Mesothelial cell of epicardium (in vitro differentiated cells): ENCODE measurements around the gene APOBEC3A. TPM values are rescaled to one million over a fixed set of nuclear protein-coding genes. Genes with fewer than 3 reads are reported as not detected.
"Not testable (repeated sequence)": the region's sequence is repeated elsewhere in the genome, so short reads cannot be mapped to it uniquely, and the experiment has no call there.

Experiments
- DNase-seq, 2 experiments: peaks; one replicate each; pipeline ENCODE4 v3.0.0; 2021; ENCODE audit warnings: low spot score in 2 of 2; ENCODE audit not compliant: unreplicated experiment in 2 of 2
- H3K27ac Mint-ChIP-seq: 2 replicates; pipeline ENCODE4 v1.8.0; 2021; ENCODE audit warnings: mixed read lengths
- H3K27me3 Mint-ChIP-seq: 2 replicates; pipeline ENCODE4 v1.8.0; 2021; ENCODE audit warnings: low read depth, mixed read lengths
- H3K36me3 Mint-ChIP-seq: 2 replicates; pipeline ENCODE4 v1.8.0; 2021; ENCODE audit warnings: mixed read lengths
- H3K4me1 Mint-ChIP-seq: 2 replicates; pipeline ENCODE4 v1.8.0; 2021; ENCODE audit warnings: mixed read lengths
- H3K4me3 Mint-ChIP-seq: 2 replicates; pipeline ENCODE4 v1.8.0; 2021; ENCODE audit warnings: mild to moderate bottlenecking, moderate library complexity, mixed read lengths
- H3K9me3 Mint-ChIP-seq: 2 replicates; pipeline ENCODE4 v1.8.0; 2021; ENCODE audit warnings: mixed read lengths
- total RNA-seq: library from RNA; stranded (reverse); gene quantifications from 3 replicates; pipeline ENCODE4 v1.2.1, GENCODE V29; 2021
- TF ChIP-seq, protein P1 (sequence below): fragments of 200-600 bp; sonication (generic); IDR thresholded peaks from one replicate; pipeline ENCODE4 v1.5.0; 2021; ENCODE audit warnings: antibody characterized with exemption; ENCODE audit not compliant: unreplicated experiment

Gene APOBEC3A
- total RNA-seq, 1 donor from 2014 or later, result not detected

DNA sequence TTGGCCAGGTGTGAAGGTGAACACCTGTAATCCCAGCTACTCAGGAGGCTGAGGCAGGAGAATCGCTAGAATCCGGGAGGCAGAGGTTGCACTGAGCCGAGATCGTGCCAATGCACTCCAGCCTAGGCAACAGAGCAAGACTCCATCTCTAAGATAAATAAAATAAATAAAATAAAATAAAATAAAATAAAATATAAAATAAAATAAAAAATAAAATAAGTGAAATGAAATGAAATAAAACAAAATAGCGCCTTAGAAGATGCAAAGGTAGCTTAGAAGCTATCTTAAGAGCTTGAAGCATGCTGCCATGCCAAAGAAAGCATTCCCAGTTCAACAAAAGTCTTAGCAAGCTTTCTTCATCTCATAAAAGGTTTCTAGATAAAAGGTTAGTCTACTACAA lies 49.8 kb downstream of the APOBEC3A start:
- Mint-ChIP-seq H3K9me3 (peaks cover 3% of the 10 kb centered on the region), H3K27me3 (no peaks in the 10 kb centered on the region), H3K4me1 (peaks cover 17% of the 10 kb centered on the region), H3K4me3 (no peak overlapping the region), H3K27ac (no peak overlapping the region), H3K36me3 (no peaks in the 10 kb centered on the region)
- TF ChIP-seq, protein P1, sequence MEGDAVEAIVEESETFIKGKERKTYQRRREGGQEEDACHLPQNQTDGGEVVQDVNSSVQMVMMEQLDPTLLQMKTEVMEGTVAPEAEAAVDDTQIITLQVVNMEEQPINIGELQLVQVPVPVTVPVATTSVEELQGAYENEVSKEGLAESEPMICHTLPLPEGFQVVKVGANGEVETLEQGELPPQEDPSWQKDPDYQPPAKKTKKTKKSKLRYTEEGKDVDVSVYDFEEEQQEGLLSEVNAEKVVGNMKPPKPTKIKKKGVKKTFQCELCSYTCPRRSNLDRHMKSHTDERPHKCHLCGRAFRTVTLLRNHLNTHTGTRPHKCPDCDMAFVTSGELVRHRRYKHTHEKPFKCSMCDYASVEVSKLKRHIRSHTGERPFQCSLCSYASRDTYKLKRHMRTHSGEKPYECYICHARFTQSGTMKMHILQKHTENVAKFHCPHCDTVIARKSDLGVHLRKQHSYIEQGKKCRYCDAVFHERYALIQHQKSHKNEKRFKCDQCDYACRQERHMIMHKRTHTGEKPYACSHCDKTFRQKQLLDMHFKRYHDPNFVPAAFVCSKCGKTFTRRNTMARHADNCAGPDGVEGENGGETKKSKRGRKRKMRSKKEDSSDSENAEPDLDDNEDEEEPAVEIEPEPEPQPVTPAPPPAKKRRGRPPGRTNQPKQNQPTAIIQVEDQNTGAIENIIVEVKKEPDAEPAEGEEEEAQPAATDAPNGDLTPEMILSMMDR, result no peak
- no peak for DNase-seq

DNA sequence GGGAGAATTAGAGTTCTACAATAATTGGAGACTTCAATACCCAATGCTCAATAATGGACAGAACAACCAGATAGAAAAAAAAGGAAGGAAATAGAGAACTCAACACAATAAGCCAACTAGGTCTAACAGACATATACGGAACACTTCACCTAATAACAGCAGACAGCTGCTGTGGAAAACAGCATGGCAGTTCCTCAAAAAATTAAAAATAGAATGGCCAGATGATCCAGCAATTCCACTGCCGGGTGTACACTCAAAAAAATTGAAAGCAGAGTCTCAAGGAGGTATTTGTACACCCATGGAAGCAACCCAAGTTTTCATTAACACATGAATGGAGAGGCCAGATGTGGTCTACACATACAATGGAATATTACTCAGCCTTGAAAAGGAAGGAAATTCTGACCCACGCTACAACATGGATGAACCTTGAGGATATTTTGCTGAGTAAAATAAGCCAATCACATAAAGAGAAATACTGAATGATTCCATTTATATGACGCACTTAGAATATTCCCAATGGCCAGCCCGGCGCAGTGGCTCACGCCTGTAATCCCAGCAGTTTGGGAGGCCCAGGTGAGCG lies 51.0 kb downstream of the APOBEC3A start:
- H3K4me1 Mint-ChIP-seq, result peaks cover 23% of the 10 kb centered on the region
- not testable (repeated sequence) for H3K27ac Mint-ChIP-seq, DNase-seq, H3K27me3 Mint-ChIP-seq, H3K4me3 Mint-ChIP-seq, H3K9me3 Mint-ChIP-seq, H3K36me3 Mint-ChIP-seq

DNA sequence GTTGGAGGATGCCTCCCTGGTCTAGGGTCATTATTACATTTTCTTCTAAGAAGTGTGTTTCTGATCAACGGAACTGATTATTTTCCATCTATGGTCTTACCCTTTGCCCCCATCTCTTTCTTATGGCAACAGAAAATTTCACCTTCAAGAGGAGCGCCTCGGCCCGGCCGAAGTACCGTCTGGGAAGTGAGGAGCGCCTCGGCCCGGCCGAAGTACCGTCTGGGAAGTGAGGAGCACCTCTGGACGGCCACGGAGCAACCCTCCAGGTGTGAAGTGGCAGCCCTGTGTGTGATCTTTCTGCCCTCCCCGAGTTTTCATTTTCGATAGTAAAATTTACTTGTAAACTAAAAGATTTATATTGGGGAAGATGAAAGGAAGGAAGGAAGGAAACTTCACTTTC lies 53.5 kb downstream of the APOBEC3A start:
- no peak for DNase-seq
- H3K27ac Mint-ChIP-seq, result no peak overlapping the region
- no peak overlapping the region for H3K4me3 Mint-ChIP-seq
- no peaks in the 10 kb centered on the region for H3K27me3 Mint-ChIP-seq
- H3K9me3 Mint-ChIP-seq, result peaks cover 3% of the 10 kb centered on the region
- TF ChIP-seq, protein P1, result no peak
- no peaks in the 10 kb centered on the region for H3K36me3 Mint-ChIP-seq
- peaks cover 40% of the 10 kb centered on the region for H3K4me1 Mint-ChIP-seq

Other genes starting within 250 kb of the APOBEC3A start
- 59.8 to 63.0 TPM (median 61.2 TPM) in 3 replicates for gene SUN2, start 201.6 kb upstream of the APOBEC3A start, total RNA-seq
- 15.9 to 18.0 TPM (median 17.3 TPM) in 3 replicates for gene DNAL4, start 163.5 kb upstream of the APOBEC3A start, total RNA-seq
- gene NPTXR, start 113.6 kb upstream of the APOBEC3A start, total RNA-seq, result 9.6 to 10.3 TPM (median 10.1 TPM) in 3 replicates
- gene CBX6, start 85.4 kb upstream of the APOBEC3A start, total RNA-seq, result 101 to 104 TPM (median 102 TPM) in 3 replicates
- gene APOBEC3B, start 24.7 kb downstream of the APOBEC3A start, total RNA-seq, result 4.3 to 5.1 TPM (median 4.9 TPM) in 3 replicates
- gene APOBEC3C, start 56.6 kb downstream of the APOBEC3A start, total RNA-seq, result 32.6 to 34.7 TPM (median 34.0 TPM) in 3 replicates
- gene APOBEC3D, start 63.5 kb downstream of the APOBEC3A start, total RNA-seq, result 3.1 to 4.2 TPM (median 3.2 TPM) in 3 replicates
- 19.0 to 23.8 TPM (median 21.4 TPM) in 3 replicates for gene APOBEC3F, start 83.3 kb downstream of the APOBEC3A start, total RNA-seq
- 5.5 to 6.7 TPM (median 6.1 TPM) in 3 replicates for gene APOBEC3G, start 119.7 kb downstream of the APOBEC3A start, total RNA-seq
- gene APOBEC3H, start 139.6 kb downstream of the APOBEC3A start, total RNA-seq, result 0.49 TPM in 1 of 3 replicates, not detected in the others
- gene CBX7, start 195.1 kb downstream of the APOBEC3A start, total RNA-seq, result 10.7 to 13.2 TPM (median 11.0 TPM) in 3 replicates